Measurements from ENCODE around the gene CCNB1IP1. TPM values are rescaled to one million over a fixed set of nuclear protein-coding genes. Genes with fewer than 3 reads are reported as not detected.
"Not testable (repeated sequence)": the region's sequence is repeated elsewhere in the genome, so short reads cannot be mapped to it uniquely, and the experiment has no call there.

CCNB1IP1 gene
- total RNA-seq, 1 experiment from 2014 or later: 77.0 TPM

GRCh38 chr14:20264361-20264760 lies 68.7 kb downstream of the CCNB1IP1 start:
- H3K9ac ChIP-seq (ENCODE audit: low read length); RAD21 ChIA-PET (ENCODE audit: low non-redundant PET in 1 of 2, low total read pairs in 2 of 2, uncharacterized antibody in 2 of 2, unreplicated experiment in 2 of 2); H4K20me1 ChIP-seq (ENCODE audit: insufficient read depth); H3K27me3 ChIP-seq (ENCODE audit: insufficient read depth, low read length); H3K79me2 ChIP-seq (ENCODE audit: insufficient read depth, low read length); H3K4me3 ChIP-seq (replicated peaks in 1 of 2; ENCODE audit: low read depth in 1 of 2, low read length in 2 of 2); POLR2A ChIA-PET; H3K9me3 ChIP-seq (ENCODE audit: control insufficient read depth in 1 of 2, insufficient read depth in 1 of 2, low read depth in 1 of 2, low read length in 2 of 2); CTCF ChIA-PET; H3K36me3 ChIP-seq (ENCODE audit: control insufficient read depth in 1 of 2, insufficient read depth in 2 of 2, low read length in 2 of 2); H3K4me2 ChIP-seq (ENCODE audit: low read length); H3K27ac ChIP-seq (ENCODE audit: low read depth, low read length); H3K4me1 ChIP-seq (ENCODE audit: control insufficient read depth in 1 of 2, insufficient read depth in 2 of 2, low read length in 2 of 2); H3K9me2 ChIP-seq (ENCODE audit: insufficient read depth); BruUV-seq (replicated peaks); intact Hi-C loops (cut with micrococcal nuclease); ATAC-seq; H2AFZ ChIP-seq (ENCODE audit: low read depth, low read length, poor library complexity, severe bottlenecking); DNase-seq (ENCODE audit: low read depth, low spot score): not testable (repeated sequence)

- Histone ChIP-seq H3K4me1 (ENCODE audit: control insufficient read depth in 1 of 2, insufficient read depth in 2 of 2, low read length in 2 of 2) (peaks cover 0 to 8% of the 10 kb centered on the region in 2 experiments; a peak in 1 of 4 replicates), H4K20me1 (ENCODE audit: insufficient read depth) (no peaks in the 10 kb centered on the region), H3K9me3 (ENCODE audit: control insufficient read depth in 1 of 2, insufficient read depth in 1 of 2, low read depth in 1 of 2, low read length in 2 of 2) (no peaks in the 10 kb centered on the region), H3K9ac (ENCODE audit: low read length) (no peak overlapping the region), H3K4me3 (replicated peaks in 1 of 2; ENCODE audit: low read depth in 1 of 2, low read length in 2 of 2) (no peak overlapping the region), H3K79me2 (ENCODE audit: insufficient read depth, low read length) (no peaks in the 10 kb centered on the region), H3K36me3 (ENCODE audit: control insufficient read depth in 1 of 2, insufficient read depth in 2 of 2, low read length in 2 of 2) (no peaks in the 10 kb centered on the region), H3K27ac (ENCODE audit: low read depth, low read length) (no peak overlapping the region), H3K27me3 (ENCODE audit: insufficient read depth, low read length) (no peaks in the 10 kb centered on the region), H3K9me2 (ENCODE audit: insufficient read depth) (no peaks in the 10 kb centered on the region), H3K4me2 (ENCODE audit: low read length) (no peak overlapping the region), H2AFZ (ENCODE audit: low read depth, low read length, poor library complexity, severe bottlenecking) (no peak overlapping the region)
- peak; percentile 6 for DNase-seq (ENCODE audit: low read depth, low spot score)
- ChIA-PET POLR2A (no interaction called here), RAD21 (ENCODE audit: low non-redundant PET in 1 of 2, low total read pairs in 2 of 2, uncharacterized antibody in 2 of 2, unreplicated experiment in 2 of 2) (no interaction called here), CTCF (no interaction called here)
- intact Hi-C loops (cut with micrococcal nuclease): no loop called here
- BruUV-seq (replicated peaks): no TSS peak
- TF ChIP-seq FOSL1 (IDR thresholded peaks at IDR 0.05; ENCODE audit: low read depth): no peak
- TF ChIP-seq CTCF (IDR thresholded peaks at IDR 0.05 in 2 of 3, conservative IDR thresholded peaks at IDR 0.05 in 1 of 3; ENCODE audit: borderline replicate concordance in 1 of 3, insufficient read depth in 1 of 3, low read depth in 2 of 3, low read length in 2 of 3): no peak
- TF ChIP-seq EZH2phosphoT487 (IDR thresholded peaks at IDR 0.05; ENCODE audit: borderline replicate concordance): no peak
- no peak for TF ChIP-seq SIN3A (IDR thresholded peaks at IDR 0.05; ENCODE audit: low read depth)
- TF ChIP-seq, protein P1, sequence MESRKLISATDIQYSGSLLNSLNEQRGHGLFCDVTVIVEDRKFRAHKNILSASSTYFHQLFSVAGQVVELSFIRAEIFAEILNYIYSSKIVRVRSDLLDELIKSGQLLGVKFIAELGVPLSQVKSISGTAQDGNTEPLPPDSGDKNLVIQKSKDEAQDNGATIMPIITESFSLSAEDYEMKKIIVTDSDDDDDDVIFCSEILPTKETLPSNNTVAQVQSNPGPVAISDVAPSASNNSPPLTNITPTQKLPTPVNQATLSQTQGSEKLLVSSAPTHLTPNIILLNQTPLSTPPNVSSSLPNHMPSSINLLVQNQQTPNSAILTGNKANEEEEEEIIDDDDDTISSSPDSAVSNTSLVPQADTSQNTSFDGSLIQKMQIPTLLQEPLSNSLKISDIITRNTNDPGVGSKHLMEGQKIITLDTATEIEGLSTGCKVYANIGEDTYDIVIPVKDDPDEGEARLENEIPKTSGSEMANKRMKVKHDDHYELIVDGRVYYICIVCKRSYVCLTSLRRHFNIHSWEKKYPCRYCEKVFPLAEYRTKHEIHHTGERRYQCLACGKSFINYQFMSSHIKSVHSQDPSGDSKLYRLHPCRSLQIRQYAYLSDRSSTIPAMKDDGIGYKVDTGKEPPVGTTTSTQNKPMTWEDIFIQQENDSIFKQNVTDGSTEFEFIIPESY (IDR thresholded peaks at IDR 0.05; ENCODE audit: extremely low read depth, insufficient replicate concordance, low read length): no peak
- no peak for TF ChIP-seq CBX3 (IDR thresholded peaks at IDR 0.05; ENCODE audit: low read depth)
- no peak for TF ChIP-seq ELF1 (IDR thresholded peaks at IDR 0.05; ENCODE audit: borderline replicate concordance, low read depth)
- no peak for TF ChIP-seq POLR2AphosphoS5 (IDR thresholded peaks at IDR 0.05; ENCODE audit: low read depth, low read length)
- TF ChIP-seq SRF (IDR thresholded peaks at IDR 0.05; ENCODE audit: low read depth): no peak
- TF ChIP-seq, protein P2, sequence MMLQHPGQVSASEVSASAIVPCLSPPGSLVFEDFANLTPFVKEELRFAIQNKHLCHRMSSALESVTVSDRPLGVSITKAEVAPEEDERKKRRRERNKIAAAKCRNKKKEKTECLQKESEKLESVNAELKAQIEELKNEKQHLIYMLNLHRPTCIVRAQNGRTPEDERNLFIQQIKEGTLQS (IDR thresholded peaks at IDR 0.05): no peak; the same call in 1 of the 2 replicates
- no peak for TF ChIP-seq EGR1 (IDR thresholded peaks at IDR 0.05; ENCODE audit: low read depth)
- 0 out of 2 replicates have a peak, but pooled peaks have one; percentile 9 for TF ChIP-seq SP1 (IDR thresholded peaks at IDR 0.05; ENCODE audit: low read depth)
- peak; percentile 33; the same call in 1 of the 2 replicates for TF ChIP-seq CEBPB (IDR thresholded peaks at IDR 0.05; ENCODE audit: low read depth)
- no peak for ATAC-seq
Measured at GRCh38 chr14:20262642-20263128, 70.4 kb downstream of the CCNB1IP1 start.
